HepG2 (cell line): Measurements from ENCODE around the gene FGD2. TPM values are rescaled to one million over a fixed set of nuclear protein-coding genes. Genes with fewer than 3 reads are reported as not detected.
A peak's percentile ranks its signal among the peaks of the same experiment; 100 is the strongest.

Experiments
- ADNP ChIP-seq: sonication (generic); formaldehyde crosslinking; IDR thresholded peaks from 2 replicates; pipeline ENCODE4 v1.4.0; 2020; ENCODE audit warnings: missing genetic modification reagents
- BCL6 ChIP-seq: IDR thresholded peaks from 2 replicates; pipeline ENCODE4 v1.6.1; 2016; ENCODE audit warnings: missing genetic modification reagents, missing compliant biosample characterization
- BRD4 ChIP-seq: sonication (generic); formaldehyde crosslinking; IDR thresholded peaks from 2 replicates; pipeline ENCODE4 v1.4.0; 2020; ENCODE audit warnings: missing genetic modification reagents
- CHD2 ChIP-seq: IDR thresholded peaks from 2 replicates; pipeline ENCODE4 v1.6.1; 2011; ENCODE audit warnings: low read depth, low read length, improper control_type of control experiment
- FOSL2 ChIP-seq: sonication (generic); formaldehyde crosslinking; IDR thresholded peaks from 2 replicates; pipeline ENCODE4 v1.4.0; 2020; ENCODE audit warnings: missing genetic modification reagents
- GFI1 ChIP-seq: sonication (generic); formaldehyde crosslinking; IDR thresholded peaks from 2 replicates; pipeline ENCODE4 v1.5.0; 2020; ENCODE audit warnings: missing genetic modification reagents, mild to moderate bottlenecking, borderline replicate concordance
- ISL2 ChIP-seq: sonication (generic); formaldehyde crosslinking; IDR thresholded peaks from 2 replicates; pipeline ENCODE4 v1.5.0; 2020; ENCODE audit warnings: missing genetic modification reagents
- ZEB1 ChIP-seq: IDR thresholded peaks from 2 replicates; pipeline ENCODE4 v1.6.1; 2012; ENCODE audit warnings: mild to moderate bottlenecking, low read depth, inconsistent platforms; ENCODE audit not compliant: insufficient replicate concordance
- ZNF256 ChIP-seq: sonication (generic); formaldehyde crosslinking; conservative IDR thresholded peaks from 2 replicates; pipeline ENCODE4 v1.4.0; 2020; ENCODE audit warnings: missing genetic modification reagents
- ZNF317 ChIP-seq: sonication (generic); formaldehyde crosslinking; IDR thresholded peaks from 2 replicates; pipeline ENCODE4 v1.5.0; 2020; ENCODE audit warnings: mild to moderate bottlenecking, missing genetic modification reagents
- ZNF652 ChIP-seq: IDR thresholded peaks from 2 replicates; pipeline ENCODE4 v1.6.1; 2016; ENCODE audit warnings: low read depth, borderline replicate concordance
- ZNF749 ChIP-seq: sonication (generic); formaldehyde crosslinking; IDR thresholded peaks from 2 replicates; pipeline ENCODE4 v1.8.0; 2022; ENCODE audit warnings: mild to moderate bottlenecking, missing genetic modification reagents, moderate library complexity, borderline replicate concordance
- ZNF781 ChIP-seq: sonication (generic); formaldehyde crosslinking; IDR thresholded peaks from 2 replicates; pipeline ENCODE4 v1.5.1; 2020; ENCODE audit warnings: borderline replicate concordance, mild to moderate bottlenecking, missing genetic modification reagents; ENCODE audit errors: not compliant biosample characterization
- ZNF839 ChIP-seq: sonication (generic); formaldehyde crosslinking; IDR thresholded peaks from 2 replicates; pipeline ENCODE4 v1.4.0; 2020; ENCODE audit warnings: missing genetic modification reagents, mild to moderate bottlenecking, borderline replicate concordance
- ZSCAN22 ChIP-seq: sonication (generic); formaldehyde crosslinking; IDR thresholded peaks from 2 replicates; pipeline ENCODE4 v1.4.0; 2020; ENCODE audit warnings: mild to moderate bottlenecking, missing genetic modification reagents
- polyA plus RNA-seq, 8 experiments: library from polyadenylated mRNA; depleted of rRNA in 3 of 8; stranded (reverse) in 7 of 8; unstranded in 1 of 8; fragments of >200 nt; fragmentation: Illumina TruSeq in 4 of 8; extraction: Trizol in 4 of 8; gene quantifications; 2 replicates each; pipeline versions ENCODE4 v1.2.1 to v1.2.3, GENCODE V29; 2011 to 2016; ENCODE audit warnings: low read depth in 4 of 8, missing spikeins in 1 of 8, mixed read lengths in 1 of 8; ENCODE audit not compliant: insufficient read depth in 1 of 8
- total RNA-seq, 5 experiments: library from RNA; depleted of rRNA; stranded (reverse); fragments of >200 nt; fragmentation: Illumina TruSeq; extraction: Trizol; gene quantifications; 2 replicates each; pipeline ENCODE4 v1.2.3, GENCODE V29; 2016; ENCODE audit warnings: low read depth in 1 of 5
- TF ChIP-seq, protein P1 (sequence below): IDR thresholded peaks from 2 replicates; pipeline ENCODE4 v1.6.1; 2012; ENCODE audit warnings: inconsistent platforms
- TF ChIP-seq, protein P2 (sequence below): sonication (generic); formaldehyde crosslinking; IDR thresholded peaks from 2 replicates; pipeline ENCODE4 v1.9.0; 2021; ENCODE audit warnings: missing genetic modification reagents, borderline replicate concordance
- TF ChIP-seq, protein P3 (sequence below): sonication (generic); formaldehyde crosslinking; conservative IDR thresholded peaks from 2 replicates; pipeline ENCODE4 v1.4.0; 2020; ENCODE audit warnings: missing genetic modification reagents
- TF ChIP-seq, protein P4 (sequence below): sonication (generic); formaldehyde crosslinking; IDR thresholded peaks from 2 replicates; pipeline ENCODE4 v1.9.0; 2022; ENCODE audit warnings: low read depth, missing genetic modification reagents
- TF ChIP-seq, protein P5 (sequence below): sonication (generic); formaldehyde crosslinking; IDR thresholded peaks from 2 replicates; pipeline ENCODE4 v1.4.0; 2020; ENCODE audit warnings: missing genetic modification reagents

Gene FGD2
- total and polyA plus RNA-seq, 2 of the 13 experiments (the other 11 are each of a cell fraction or from before 2014, with no cell fraction given): not detected

DNA sequence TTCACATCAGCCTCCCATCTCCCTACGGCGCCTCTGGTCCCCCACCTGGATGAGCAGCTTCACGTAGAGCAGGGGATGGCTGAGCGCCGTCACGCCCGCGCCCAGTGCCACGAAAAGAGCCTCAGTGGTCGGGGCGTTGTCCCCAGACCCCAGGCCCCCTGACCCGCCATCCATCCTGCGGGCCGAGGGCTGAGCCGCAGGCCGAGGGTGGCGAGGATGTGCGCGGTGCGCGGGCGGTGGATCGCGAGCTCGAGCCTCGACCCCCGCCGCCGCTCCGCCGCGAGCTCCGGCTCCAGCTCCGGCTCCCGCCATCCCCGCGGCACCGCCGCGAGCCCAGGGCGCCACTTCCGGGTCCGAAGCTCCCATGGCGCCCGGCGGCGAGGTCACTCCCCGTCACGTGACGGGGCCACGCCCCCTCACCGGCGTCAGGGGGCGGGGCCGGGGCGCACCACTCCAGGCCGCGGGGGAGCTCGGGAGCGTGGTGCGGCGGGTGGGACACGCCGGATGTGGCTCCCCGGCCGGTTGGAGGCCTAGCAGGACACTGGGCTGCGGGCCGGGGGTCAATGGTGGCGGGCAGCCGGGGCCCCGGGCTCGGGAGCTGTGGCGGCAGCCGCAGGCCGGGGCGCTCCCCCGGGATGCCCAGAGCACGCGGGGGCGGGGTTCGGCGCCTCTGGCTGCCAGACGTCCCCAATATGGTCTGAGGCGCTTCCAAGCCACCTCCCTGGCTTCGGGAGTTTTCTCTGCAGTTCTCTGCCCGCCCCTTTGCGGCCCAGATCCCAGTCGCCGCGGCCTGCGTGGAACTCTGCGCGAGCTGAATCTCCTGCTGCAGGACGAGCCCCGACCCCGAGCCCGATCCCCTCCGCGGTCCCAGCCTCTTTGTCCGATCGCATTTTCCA, 19.4 kb upstream of the FGD2 start, which contains the start of gene MTCH1 (continued):
- TF ChIP-seq, protein P1, sequence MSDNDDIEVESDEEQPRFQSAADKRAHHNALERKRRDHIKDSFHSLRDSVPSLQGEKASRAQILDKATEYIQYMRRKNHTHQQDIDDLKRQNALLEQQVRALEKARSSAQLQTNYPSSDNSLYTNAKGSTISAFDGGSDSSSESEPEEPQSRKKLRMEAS: peak; percentile 96
- TF ChIP-seq ZNF839 (CRISPR knock-in tag) (no peak), BCL6 (CRISPR knock-in tag) (peak; percentile 37), CHD2 (peak; percentile 40; the same call in 1 of the 2 replicates), ISL2 (CRISPR knock-in tag) (no peak), GFI1 (CRISPR knock-in tag) (peak; percentile 52; the same call in 1 of the 2 replicates), ZNF652 (CRISPR knock-in tag) (0 out of 2 replicates have a peak, but pooled peaks have one; percentile 17), ZNF317 (CRISPR knock-in tag) (no peak), BRD4 (CRISPR knock-in tag) (no peak), FOSL2 (CRISPR knock-in tag) (no peak), ZNF256 (no peak), ADNP (CRISPR knock-in tag) (no peak), ZEB1 (no peak), ZNF749 (peak; percentile 59), ZSCAN22 (peak; percentile 33; the same call in 1 of the 2 replicates), ZNF781 (CRISPR knock-in tag) (peak; percentile 47)
- TF ChIP-seq, protein P2, sequence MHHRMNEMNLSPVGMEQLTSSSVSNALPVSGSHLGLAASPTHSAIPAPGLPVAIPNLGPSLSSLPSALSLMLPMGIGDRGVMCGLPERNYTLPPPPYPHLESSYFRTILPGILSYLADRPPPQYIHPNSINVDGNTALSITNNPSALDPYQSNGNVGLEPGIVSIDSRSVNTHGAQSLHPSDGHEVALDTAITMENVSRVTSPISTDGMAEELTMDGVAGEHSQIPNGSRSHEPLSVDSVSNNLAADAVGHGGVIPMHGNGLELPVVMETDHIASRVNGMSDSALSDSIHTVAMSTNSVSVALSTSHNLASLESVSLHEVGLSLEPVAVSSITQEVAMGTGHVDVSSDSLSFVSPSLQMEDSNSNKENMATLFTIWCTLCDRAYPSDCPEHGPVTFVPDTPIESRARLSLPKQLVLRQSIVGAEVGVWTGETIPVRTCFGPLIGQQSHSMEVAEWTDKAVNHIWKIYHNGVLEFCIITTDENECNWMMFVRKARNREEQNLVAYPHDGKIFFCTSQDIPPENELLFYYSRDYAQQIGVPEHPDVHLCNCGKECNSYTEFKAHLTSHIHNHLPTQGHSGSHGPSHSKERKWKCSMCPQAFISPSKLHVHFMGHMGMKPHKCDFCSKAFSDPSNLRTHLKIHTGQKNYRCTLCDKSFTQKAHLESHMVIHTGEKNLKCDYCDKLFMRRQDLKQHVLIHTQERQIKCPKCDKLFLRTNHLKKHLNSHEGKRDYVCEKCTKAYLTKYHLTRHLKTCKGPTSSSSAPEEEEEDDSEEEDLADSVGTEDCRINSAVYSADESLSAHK (CRISPR knock-in tag): no peak
- TF ChIP-seq, protein P3, sequence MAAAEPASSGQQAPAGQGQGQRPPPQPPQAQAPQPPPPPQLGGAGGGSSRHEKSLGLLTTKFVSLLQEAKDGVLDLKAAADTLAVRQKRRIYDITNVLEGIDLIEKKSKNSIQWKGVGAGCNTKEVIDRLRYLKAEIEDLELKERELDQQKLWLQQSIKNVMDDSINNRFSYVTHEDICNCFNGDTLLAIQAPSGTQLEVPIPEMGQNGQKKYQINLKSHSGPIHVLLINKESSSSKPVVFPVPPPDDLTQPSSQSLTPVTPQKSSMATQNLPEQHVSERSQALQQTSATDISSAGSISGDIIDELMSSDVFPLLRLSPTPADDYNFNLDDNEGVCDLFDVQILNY (CRISPR knock-in tag): peak; percentile 71
- TF ChIP-seq, protein P4, sequence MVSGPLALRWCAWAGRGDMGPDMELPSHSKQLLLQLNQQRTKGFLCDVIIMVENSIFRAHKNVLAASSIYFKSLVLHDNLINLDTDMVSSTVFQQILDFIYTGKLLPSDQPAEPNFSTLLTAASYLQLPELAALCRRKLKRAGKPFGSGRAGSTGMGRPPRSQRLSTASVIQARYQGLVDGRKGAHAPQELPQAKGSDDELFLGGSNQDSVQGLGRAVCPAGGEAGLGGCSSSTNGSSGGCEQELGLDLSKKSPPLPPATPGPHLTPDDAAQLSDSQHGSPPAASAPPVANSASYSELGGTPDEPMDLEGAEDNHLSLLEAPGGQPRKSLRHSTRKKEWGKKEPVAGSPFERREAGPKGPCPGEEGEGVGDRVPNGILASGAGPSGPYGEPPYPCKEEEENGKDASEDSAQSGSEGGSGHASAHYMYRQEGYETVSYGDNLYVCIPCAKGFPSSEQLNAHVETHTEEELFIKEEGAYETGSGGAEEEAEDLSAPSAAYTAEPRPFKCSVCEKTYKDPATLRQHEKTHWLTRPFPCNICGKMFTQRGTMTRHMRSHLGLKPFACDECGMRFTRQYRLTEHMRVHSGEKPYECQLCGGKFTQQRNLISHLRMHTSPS (CRISPR knock-in tag): no peak
- TF ChIP-seq, protein P5, sequence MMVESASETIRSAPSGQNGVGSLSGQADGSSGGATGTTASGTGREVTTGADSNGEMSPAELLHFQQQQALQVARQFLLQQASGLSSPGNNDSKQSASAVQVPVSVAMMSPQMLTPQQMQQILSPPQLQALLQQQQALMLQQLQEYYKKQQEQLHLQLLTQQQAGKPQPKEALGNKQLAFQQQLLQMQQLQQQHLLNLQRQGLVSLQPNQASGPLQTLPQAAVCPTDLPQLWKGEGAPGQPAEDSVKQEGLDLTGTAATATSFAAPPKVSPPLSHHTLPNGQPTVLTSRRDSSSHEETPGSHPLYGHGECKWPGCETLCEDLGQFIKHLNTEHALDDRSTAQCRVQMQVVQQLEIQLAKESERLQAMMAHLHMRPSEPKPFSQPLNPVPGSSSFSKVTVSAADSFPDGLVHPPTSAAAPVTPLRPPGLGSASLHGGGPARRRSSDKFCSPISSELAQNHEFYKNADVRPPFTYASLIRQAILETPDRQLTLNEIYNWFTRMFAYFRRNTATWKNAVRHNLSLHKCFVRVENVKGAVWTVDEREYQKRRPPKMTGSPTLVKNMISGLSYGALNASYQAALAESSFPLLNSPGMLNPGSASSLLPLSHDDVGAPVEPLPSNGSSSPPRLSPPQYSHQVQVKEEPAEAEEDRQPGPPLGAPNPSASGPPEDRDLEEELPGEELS (CRISPR knock-in tag): peak; percentile 11; the same call in 1 of the 2 replicates
